K562 (cell line): ENCODE measurements around the gene CDHR1. TPM values are rescaled to one million over a fixed set of nuclear protein-coding genes. Genes with fewer than 3 reads are reported as not detected.
A peak's percentile ranks its signal among the peaks of the same experiment; 100 is the strongest.

Experiments used
- AFF4 ChIP-seq: sonication (generic); formaldehyde crosslinking; IDR thresholded peaks from 2 replicates; pipeline ENCODE4 v1.8.0; 2023; ENCODE audit warnings: mild to moderate bottlenecking, missing genetic modification reagents
- ATF2 ChIP-seq: sonication (generic); formaldehyde crosslinking; IDR thresholded peaks from 2 replicates; pipeline ENCODE4 v1.8.1; 2022; ENCODE audit warnings: missing genetic modification reagents
- CHAMP1 ChIP-seq: fragments of 450-650 bp; IDR thresholded peaks from 2 replicates; pipeline ENCODE4 v1.6.1; 2016; ENCODE audit warnings: mild to moderate bottlenecking
- CTCFL ChIP-seq: IDR thresholded peaks from 2 replicates; pipeline ENCODE4 v1.6.1; 2011; ENCODE audit warnings: borderline replicate concordance, low read depth, mild to moderate bottlenecking, moderate library complexity, low read length; ENCODE audit not compliant: insufficient read depth, poor library complexity, severe bottlenecking
- ETV1 ChIP-seq: fragments of 450-650 bp; conservative IDR thresholded peaks from 2 replicates; pipeline ENCODE4 v1.6.1; 2016; ENCODE audit warnings: missing genetic modification characterization, control low read depth, low read depth, missing compliant biosample characterization
- FOXK1 ChIP-seq: sonication (generic); formaldehyde crosslinking; IDR thresholded peaks from 2 replicates; pipeline ENCODE4 v1.8.0; 2022; ENCODE audit warnings: missing genetic modification reagents, mild to moderate bottlenecking, borderline replicate concordance
- JUN ChIP-seq, 2 experiments: sonication (generic) in 1 of 2; formaldehyde crosslinking in 1 of 2; IDR thresholded peaks; 2 replicates each; pipeline versions ENCODE4 v1.6.1 to v1.8.0; 2012 to 2022; ENCODE audit warnings: borderline replicate concordance in 2 of 2, mild to moderate bottlenecking in 2 of 2, improper control_type of control experiment in 1 of 2, low read depth in 1 of 2, low read length in 1 of 2, missing genetic modification reagents in 1 of 2
- JUND ChIP-seq, 2 experiments: IDR thresholded peaks; 2 replicates in 1 of 2; 3 replicates in 1 of 2; pipeline ENCODE4 v1.6.1; 2011; ENCODE audit warnings: borderline replicate concordance in 2 of 2, low read depth in 2 of 2, low read length in 2 of 2, improper control_type of control experiment in 1 of 2, missing biosample characterization in 1 of 2, missing genetic modification characterization in 1 of 2, missing genetic modification reagents in 1 of 2
- KLF16 ChIP-seq: IDR thresholded peaks from 2 replicates; pipeline ENCODE4 v1.6.1; 2016; ENCODE audit warnings: antibody characterized with exemption
- PCBP2 ChIP-seq: fragments of 200-400 bp; formaldehyde crosslinking; IDR thresholded peaks from 2 replicates; pipeline ENCODE4 v1.6.1; 2018; ENCODE audit warnings: low read length, low read depth, mild to moderate bottlenecking, moderate library complexity; ENCODE audit not compliant: poor library complexity, severe bottlenecking
- SMARCA5 ChIP-seq: fragments of 450-650 bp; IDR thresholded peaks from 2 replicates; pipeline ENCODE4 v1.6.1; 2016
- TEAD1 ChIP-seq, 2 experiments: fragments of 450-650 bp in 1 of 2; sonication (generic) in 1 of 2; formaldehyde crosslinking; IDR thresholded peaks; 2 replicates each; pipeline versions ENCODE4 v1.4.0 to v1.8.0; 2020 to 2022; ENCODE audit warnings: mild to moderate bottlenecking in 2 of 2, missing genetic modification reagents in 1 of 2
- ZBTB1 ChIP-seq: sonication (generic); formaldehyde crosslinking; IDR thresholded peaks from 2 replicates; pipeline ENCODE4 v1.8.1; 2023; ENCODE audit warnings: missing genetic modification reagents, low read depth, mild to moderate bottlenecking, borderline replicate concordance
- ZNF764 ChIP-seq: fragments of 250-450 bp; sonication (Bioruptor Pico); IDR thresholded peaks from 2 replicates; pipeline ENCODE4 v1.4.0; 2020; ENCODE audit warnings: low read depth, mild to moderate bottlenecking, moderate library complexity
- polyA plus RNA-seq, 8 experiments: library from polyadenylated mRNA; depleted of rRNA in 4 of 8; stranded (reverse) in 5 of 8; unstranded in 3 of 8; fragments of >200 nt; fragmentation: Nextera tagmentation in 2 of 8; fragmentation: Illumina TruSeq in 1 of 8; extraction: Ambion mirVana in 2 of 8; extraction: Trizol in 1 of 8; gene quantifications; 2 replicates each; pipeline versions ENCODE4 v1.2.1 to v1.2.3, GENCODE V29; 2011 to 2014; ENCODE audit warnings: inconsistent platforms in 1 of 8, missing spikeins in 1 of 8
- total RNA-seq, 7 experiments: library from RNA; depleted of rRNA in 6 of 7; stranded (reverse); fragments of >200 nt in 6 of 7; fragmentation: Illumina TruSeq in 2 of 7; extraction: Trizol in 2 of 7; gene quantifications; 2 replicates each; pipeline versions ENCODE4 v1.2.1 to v1.2.3, GENCODE V29; 2011 to 2021; ENCODE audit warnings: low replicate concordance in 1 of 7

Gene CDHR1
- total and polyA plus RNA-seq, 9 of the 15 experiments (the other 6 are each of a cell fraction or from before 2014, with no cell fraction given): 0.03 to 0.99 (median 0.20) TPM

- TF ChIP-seq CHAMP1 (no peak), TEAD1 (CRISPR knock-in tag; IDR thresholded peaks at IDR 0.05) (peak in 1 of 2 experiments; percentile 79; a peak in 1 of 4 replicates), ATF2 (CRISPR knock-in tag) (0 out of 2 replicates have a peak, but pooled peaks have one; percentile 42), JUND (IDR thresholded peaks at IDR 0.05; ENCODE audit: borderline replicate concordance, low read depth, low read length) (0 out of 2 replicates have a peak, but pooled peaks have one; percentile 31), JUND (tag; IDR thresholded peaks at IDR 0.05; ENCODE audit: borderline replicate concordance, low read depth, low read length) (no peak; the same call in 2 of the 3 replicates), JUN (IDR thresholded peaks at IDR 0.05; ENCODE audit: borderline replicate concordance, low read depth, low read length) (peak; percentile 58; the same call in 1 of the 2 replicates), JUN (CRISPR knock-in tag; IDR thresholded peaks at IDR 0.05; ENCODE audit: borderline replicate concordance) (peak; percentile 90; the same call in 1 of the 2 replicates), AFF4 (peak; percentile 82; the same call in 1 of the 2 replicates), PCBP2 (no peak), ETV1 (0 out of 2 replicates have a peak, but pooled peaks have one; percentile 16), ZBTB1 (CRISPR knock-in tag) (peak; percentile 89), SMARCA5 (no peak), CTCFL (peak; percentile 94), ZNF764 (CRISPR knock-in tag) (no peak), FOXK1 (peak; percentile 85; the same call in 1 of the 2 replicates), KLF16 (peak; percentile 77)
These were observed 62.4 kb downstream of the CDHR1 start (continued) for GRCh38 chr10:84256510-84257342.
